Fibroblast of skin of abdomen (primary cell): ENCODE data around the gene ZNF385B.

Experiments used
- DNase-seq: peaks from one replicate; pipeline ENCODE4 v3.0.0-alpha.2; 2013

Gene ZNF385B

DNA sequence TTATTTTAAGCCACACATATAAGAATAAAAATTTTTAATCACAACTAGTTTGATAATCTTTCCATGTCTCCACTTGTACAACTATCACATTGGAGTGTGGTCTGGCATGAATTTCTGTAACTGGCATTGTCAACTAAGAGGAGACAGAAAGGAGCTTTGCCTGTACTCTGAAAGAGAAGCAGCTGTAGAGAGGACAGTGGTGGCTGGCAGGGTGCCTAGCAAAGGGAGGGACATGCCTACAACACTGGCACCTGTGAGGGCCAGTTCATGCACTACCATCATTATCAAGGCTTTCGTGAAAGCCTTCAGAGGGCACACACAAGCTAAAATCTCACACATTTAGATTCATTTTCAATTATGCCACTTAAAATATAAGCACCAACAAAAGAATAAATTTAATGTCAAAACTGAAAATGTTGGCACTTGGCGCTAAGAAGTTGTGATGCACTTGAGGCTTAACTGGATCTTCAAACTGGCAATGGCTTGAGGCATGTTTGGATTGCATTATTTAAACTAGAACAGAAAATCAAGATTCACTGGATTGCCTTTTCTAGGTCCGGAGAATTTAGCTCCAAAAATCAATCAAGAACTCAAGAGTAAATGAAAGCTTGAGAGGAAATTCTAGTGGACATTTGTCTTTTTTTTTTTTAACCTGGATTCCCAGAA lies 238.6 kb downstream of the ZNF385B start:
- DNase-seq = no peak

DNA sequence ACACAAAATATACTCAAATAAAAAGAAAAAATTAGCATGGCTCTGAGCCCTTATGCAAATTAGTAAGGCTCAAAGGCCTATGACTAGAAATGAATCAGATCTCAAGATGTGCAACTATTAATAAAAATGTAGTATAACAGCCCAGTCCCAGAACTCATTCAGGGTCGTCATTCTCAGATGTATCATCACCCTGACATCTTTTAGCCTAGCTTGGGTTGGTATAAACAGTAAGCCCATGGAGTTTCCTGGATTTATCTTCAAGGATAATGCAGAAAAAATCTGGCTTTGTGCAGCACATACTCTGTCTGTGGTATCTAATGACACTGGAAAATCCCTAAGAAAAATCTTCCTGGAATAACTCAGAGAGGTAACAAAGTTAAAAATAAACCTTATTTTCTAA lies 239.3 kb downstream of the ZNF385B start:
- peak; percentile 59 for DNase-seq

DNA sequence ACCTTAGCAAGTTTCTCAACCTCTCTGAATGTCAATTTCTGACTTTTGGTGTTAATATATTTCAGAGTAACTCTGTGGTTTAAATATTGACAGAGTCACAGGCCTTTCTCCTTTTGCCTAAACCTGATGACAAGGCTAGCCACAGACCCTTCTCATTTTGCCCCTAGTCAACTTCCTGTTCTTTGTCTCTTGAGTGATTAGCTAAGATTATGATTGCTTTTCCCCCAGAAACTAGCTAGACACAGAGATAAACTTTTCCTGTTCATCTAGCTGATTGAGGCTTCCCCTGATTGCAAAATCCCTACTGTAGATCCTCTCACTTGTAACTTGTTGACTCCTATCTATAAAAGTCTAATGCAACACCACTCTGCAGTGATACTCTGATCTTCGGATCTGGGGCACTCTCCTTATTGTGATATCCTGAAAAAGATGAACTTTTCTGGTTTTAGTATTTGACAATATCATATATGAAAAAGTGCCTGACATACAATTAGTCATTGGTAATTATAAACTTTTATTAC lies 241.4 kb downstream of the ZNF385B start:
- DNase-seq = no peak

DNA sequence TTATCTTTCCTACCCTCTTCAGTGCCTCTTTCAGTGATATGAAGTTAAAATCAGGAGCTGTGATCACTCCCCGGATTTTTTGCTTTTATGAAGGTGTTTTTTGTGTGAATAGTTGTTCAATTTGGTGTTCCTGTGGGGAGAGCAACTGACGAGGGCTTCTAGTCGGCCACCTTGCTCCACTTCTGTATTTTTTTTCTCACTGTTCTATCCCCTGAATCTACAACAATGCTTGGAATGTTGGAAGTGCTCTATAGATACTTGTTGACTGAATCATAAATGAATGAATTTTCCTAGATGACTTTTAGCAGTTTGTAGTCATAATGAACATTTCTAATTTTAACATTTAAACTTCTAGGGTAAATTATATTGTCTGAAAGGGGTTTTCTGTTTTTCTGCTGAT lies 247.3 kb downstream of the ZNF385B start:
- peak; percentile 47 for DNase-seq

DNA sequence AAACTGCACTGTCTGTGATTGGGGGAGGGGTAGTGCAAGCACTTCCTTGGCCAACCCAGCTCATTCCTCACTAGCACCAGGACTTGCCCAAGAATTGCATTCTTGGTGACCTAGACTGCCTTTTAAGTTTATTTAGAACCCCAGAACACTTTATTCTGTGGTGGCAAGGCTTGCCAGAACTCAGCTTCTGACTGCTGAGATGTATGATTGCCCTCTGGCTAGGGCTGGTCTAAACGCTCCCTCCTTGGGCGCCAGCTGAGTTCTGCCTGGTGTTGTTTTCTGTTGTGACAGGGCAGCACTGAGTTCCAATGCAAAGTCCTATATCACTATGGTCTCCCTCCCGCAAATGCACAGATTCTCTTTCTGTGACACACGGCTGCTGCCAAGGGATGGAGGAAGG lies 247.7 kb downstream of the ZNF385B start:
- peak; percentile 43 for DNase-seq

DNA sequence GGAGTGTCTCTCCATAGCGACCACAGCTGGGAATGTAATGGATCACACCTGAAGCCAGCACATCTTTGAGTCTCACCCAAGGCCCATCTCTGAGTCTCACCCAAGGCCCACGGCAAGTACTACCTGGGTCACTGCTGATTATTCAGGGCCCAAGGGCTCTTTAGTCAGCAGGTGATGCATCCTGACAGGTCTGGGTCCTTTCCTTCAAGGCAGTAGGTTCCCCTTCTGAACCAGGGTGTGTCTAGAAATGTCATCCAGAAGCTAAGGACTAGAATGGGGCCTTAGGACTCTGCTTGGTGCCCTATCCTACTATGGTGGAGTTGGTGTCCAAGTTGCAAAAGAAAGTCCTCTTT lies 248.1 kb downstream of the ZNF385B start:
- DNase-seq = no peak

DNA sequence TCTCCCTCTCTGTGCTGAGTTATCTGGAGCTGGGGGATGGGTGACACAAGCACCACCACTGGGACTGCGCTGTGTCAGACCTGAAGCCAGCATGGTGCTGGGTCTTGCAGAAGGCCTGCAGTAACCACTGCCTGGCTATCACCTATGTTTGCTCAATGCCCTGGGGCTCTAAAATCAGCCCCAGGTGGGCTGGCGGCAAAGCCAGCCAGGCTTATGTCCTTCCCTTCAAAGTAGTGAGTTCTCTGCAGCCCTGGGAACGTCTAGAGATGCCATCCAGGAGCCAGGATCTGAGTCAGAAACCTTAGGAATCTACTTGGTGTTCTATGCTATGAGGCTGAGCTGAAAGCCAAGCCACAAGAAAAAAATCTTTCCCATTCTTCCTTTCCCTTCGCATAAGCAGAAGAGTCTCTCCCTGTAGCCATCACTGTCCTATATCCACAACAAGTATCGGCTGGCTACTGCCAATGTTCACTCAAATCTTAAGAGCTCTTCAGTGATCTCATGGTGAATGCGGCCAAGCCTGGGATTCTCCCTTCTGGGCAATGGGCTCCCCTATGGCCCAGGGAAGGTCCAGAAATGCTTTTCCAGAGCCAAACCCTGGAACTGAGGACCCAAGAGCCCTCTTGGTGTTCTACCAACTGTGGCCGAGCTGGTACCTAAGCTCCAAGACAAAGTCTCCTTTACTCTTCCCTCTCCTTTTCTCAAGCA lies 248.7 kb downstream of the ZNF385B start:
- DNase-seq = peak; percentile 69

DNA sequence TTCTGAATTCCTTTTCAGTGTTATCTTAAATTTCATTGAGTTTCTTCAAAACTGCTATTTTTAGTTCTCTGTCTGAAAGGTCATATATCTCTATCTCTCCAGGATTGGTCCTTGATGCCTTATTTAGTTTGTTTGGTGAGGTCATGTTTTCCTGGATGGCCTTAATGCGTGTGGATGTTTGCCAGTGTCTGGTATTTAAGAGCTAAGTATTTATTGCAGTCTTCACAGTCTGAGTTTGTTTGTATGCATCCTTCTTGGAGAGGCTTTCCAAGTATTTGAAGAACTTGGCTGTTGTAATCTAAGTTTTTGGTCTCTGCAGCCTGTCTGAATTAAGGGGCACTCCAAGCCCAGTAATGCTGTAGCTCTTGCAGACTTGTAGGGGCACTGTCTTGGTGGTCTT lies 249.3 kb downstream of the ZNF385B start:
- peak; percentile 81 for DNase-seq

DNA sequence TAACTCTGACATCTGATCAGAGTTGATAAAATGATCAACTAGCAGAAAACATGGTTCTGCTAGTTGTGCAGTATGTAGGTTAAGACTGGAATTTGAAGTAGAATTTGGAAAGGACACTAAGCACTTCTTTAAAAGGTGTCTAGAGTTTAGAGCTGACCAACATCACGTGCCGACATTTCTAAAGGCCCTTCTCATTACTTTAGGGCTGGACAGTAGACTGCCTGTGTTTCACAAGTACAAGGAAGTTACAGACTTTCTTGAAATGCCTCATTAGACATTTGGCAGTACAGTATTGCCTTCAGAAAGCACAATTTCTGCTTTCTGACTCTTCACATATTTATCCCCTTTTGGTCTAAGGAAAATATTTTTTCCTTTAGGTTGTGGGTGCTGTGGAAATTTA lies 255.3 kb downstream of the ZNF385B start:
- no peak for DNase-seq

DNA sequence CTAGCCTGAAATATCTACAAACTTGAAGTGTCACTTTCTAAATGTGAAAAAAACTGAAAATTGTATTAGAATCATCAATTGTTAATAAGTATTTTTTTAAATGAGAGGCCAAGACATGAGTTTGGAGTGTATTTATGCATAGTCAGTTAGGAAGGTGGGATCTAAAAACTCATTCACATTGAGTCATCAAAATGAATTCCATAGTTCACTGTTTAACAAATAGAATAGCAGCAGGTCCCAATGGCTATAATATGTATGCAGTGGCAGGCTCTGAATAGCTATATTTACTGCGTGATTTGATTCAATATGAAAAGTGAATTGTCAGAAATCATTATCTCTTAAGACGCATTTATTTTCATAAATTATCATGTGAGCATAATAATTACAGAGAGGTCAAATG lies 256.1 kb downstream of the ZNF385B start:
- DNase-seq = no peak

DNA sequence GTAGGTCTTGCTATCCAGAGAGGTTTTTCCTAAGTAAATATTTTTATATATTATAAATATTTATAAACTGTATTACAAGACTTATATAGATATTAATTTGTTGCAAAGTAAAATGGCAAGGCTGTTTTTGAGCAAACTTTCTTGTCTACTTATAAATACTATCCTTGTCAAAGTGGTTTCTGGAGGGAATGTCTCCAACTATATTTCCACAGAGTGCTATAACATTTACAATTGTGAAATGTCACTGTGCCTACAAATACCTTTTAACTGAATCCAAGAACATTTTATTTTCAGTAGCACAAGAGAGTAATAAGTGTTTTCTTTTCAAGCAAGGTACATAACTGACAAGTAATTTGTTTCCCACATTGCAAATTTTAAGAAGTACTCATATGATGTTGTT lies 256.8 kb downstream of the ZNF385B start:
- no peak for DNase-seq

DNA sequence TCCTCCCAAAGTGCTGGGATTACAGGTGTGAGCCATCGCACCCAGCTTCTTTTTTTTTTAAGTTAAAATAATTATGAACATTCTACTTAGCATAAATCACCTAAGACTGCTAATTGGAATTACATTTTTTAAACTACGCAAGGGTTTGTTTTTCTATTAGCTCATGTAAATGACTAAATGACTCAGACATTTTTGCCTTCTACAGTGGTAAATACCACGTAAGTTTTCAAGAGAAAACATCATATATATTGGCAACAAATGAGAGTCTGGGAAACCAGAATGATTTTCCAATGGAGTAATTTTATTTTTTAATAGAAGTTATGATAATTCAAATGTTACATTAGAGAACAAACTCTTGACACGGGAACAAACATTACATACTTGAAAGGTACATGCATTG lies 259.0 kb downstream of the ZNF385B start:
- DNase-seq = no peak

DNA sequence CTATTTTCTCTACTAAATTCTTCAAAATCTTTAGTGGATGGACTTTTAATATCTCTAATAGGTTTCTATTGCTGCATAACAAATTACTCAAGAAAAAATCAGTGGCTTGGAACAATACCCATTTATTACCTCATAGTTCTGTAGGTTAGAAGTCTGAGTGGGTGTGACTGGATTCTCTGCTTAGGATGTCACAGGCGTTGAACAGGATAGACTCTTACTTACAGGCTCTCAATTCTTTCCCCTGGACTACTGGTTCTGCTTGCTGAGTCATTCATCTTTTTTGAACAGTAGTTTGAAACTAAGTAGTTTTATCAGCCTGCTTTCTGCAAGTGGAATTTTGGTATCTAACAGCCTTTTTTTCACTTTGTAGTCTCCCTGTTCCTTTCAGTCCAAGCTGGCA lies 265.4 kb downstream of the ZNF385B start:
- DNase-seq = peak; percentile 66

DNA sequence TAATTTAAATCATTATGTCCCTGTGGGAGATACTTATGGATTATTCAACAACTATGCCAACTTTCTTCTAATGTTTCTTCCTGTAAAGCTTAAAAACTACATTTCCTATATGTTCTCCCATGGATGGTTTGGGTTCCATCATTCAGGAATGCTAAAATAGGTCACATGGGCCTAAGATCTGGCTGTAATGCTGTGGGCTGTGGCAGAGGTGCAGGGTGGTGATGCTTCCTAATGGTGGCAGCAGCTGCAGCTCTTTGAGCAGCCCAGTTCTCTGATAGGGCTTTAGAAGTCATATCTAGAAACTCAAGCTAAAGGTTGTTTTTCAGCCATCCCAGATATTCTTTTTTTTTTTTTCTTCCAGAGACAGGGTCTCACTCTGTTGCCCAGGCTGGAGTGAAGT lies 266.1 kb downstream of the ZNF385B start:
- no peak for DNase-seq

DNA sequence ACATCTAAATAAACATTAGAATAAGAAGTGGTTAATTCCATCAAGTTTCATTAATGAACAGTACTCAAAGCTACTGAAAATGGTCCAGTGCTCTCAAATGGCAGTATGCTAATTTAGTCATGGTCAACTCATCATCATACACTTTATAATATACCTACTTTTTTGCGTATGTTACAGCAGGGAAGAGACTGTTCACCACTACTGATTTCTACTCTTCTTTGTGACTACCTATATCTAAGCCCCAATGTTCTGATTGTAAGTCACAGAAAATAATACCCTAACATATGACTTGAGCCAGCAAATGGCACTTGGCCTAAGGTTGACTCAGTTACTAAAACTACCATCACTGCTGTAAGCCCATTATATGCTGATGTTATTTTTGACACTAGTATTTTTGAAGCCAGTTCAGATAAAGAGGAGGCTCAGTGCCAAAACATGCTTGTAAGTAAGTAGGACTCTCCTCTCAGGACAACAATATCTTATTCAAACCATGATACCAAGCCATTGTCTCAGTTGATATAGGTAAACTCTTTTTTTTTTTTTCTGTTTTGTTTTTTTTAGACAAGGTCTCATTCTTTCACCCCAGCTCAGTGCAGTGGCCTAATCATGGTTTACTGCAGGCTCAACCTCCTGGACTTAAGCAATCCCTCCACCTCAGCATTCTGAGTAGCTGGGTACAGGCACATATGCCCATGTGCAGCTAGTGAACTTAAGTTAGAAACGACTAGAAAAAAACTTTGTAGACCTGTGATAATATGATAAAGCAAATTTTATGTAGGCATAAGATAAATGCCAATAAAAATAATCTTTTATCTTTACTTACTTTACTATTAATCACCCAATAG lies 266.9 kb downstream of the ZNF385B start:
- DNase-seq = no peak

DNA sequence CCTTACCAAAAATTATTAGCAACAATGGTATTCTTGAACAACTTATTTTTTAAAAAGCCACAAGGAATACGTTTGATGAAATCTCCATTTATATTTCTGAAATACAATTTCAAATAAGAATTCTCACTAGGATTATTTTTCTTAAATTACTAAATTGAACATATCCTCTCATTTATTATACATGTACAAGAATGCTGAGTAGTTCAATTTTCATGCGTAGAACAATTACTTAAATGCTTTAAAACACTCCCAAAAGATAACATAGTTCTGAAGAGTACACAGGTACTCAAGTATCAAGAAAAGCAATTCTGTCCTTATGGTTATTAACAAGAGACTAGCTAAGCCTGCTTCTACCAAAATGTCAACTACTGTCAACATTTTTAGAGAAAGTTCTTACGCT lies 268.1 kb downstream of the ZNF385B start:
- no peak for DNase-seq

DNA sequence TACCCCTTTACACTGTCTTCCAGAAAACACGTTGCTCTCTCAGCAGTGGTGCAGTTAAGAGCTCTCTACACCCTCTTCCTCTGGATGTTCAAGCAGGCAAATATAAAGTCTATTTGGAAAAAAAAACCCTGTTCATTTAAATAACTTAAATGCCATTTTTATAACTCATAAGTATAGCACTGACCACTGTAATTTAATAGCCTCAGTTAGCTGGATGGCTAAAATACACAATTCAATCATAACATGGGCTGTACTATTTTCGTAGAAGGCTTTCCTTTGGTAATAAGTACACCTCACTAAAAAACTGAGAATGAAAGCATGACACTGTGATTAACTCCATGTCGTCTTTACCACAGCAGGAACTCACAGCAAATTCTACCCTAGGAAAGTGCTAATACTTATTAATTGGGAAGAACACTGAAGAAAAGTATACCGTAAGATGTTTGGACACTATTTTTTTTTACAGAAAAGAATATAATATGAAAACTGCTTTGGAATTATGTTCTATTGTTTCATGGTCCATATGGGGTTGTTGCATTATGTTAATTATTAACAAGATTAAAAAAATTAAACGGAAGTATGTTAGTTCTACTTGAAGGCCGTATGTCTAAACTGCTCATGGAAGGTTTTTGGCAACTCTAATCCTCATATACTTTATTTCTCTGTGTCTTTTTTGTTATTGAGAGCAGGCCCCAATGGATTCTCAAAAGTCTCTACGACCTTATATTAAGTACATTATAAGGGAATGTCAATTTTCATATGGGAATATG lies 269.1 kb downstream of the ZNF385B start:
- peak; percentile 64 for DNase-seq

DNA sequence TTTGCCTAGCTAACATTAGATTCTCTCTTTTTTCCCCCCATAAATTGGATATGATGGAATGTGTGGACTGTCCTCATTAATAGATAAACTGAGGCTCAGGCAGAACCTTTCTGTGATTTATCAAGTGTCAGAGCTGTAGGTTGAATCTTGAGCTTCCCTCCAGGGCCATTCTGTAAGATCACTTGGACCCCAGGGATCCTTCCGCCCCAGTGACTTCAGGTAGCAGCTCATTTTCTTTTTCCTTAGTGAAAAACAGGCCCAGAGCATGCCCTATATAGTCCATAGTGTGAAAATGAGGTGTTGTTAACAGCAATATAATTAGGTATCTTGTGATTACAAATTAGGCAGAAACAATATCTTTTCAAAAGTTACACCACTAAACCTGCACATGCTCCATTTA lies 269.7 kb downstream of the ZNF385B start:
- no peak for DNase-seq

DNA sequence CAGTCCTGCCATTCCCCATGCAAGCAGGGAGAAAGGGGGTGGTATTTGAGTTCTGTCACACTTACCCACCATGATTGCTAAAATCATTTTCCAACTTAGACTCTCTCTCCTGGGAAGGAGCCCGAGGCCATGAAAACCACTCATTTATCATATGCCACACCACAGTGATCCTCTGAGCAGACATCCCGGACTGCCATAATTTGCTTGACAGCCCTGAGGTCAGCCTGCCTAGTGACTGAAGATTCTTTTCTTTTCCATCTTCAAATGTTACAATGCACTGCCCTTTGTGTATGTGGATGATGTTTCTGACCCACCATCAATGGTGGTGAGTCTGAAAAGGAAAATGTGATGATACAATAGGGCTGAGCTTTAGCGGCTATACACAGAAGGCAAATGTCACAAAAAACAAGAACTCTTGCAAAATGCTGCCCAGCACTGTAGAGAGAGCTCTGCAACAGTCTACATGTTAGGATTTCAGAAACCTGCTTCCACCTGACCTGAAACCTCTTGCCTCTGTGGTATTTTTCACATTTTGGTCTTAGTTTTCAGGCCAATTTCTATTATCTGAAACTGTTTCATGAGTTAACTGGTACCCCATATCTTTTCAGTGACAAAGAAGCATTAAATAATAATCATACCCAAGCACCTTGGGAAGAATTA lies 272.8 kb downstream of the ZNF385B start:
- DNase-seq = no peak

DNA sequence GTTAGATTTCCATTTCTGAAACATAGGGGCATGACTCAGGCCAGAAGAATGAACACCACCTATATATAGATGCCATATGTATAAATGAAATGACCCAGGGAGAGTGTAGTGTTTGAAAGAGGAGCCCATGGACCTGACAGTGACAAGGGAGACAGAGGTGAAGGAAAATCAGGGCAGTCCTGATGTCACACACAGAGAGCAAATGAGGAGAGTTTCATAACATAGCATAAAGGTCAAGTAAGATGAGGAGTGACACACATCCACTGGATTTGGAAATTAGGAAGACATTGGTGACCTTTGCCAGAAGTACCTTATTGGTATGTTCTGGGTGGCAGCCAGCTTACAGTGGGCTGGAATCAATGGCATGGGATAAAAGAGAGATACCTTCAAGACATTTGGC lies 276.7 kb downstream of the ZNF385B start:
- no peak for DNase-seq

DNA sequence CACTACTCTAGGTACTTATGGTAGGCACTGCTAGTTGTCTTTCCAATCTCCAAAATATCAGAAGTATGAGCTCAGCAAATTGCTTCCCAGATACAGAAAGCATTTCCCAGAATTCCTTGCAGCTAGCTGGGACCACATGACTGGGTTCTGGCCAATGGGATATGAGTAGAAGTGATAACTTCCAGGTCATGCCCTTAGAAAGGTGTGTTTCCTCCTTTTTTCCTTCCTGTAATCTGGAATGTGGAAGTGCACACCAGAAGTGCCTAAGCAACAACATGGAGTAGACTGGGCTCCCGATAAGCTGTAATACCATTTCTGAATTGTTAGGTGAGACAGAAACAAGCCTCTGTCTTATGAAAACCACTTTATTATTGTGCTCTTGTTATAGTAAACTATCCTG lies 279.8 kb downstream of the ZNF385B start:
- DNase-seq = no peak
